ES-I3 (cell line): ENCODE measurements around the gene CEACAM19.

Source experiments
- H3K36me3 ChIP-seq: 2 replicates; pipeline ENCODE4 v1.6.1; 2013; ENCODE audit warnings: mild to moderate bottlenecking, low read length, control low read depth, moderate library complexity; ENCODE audit not compliant: insufficient read depth
- H3K4me1 ChIP-seq: 2 replicates; pipeline ENCODE4 v1.6.1; 2013; ENCODE audit warnings: mild to moderate bottlenecking, control low read depth, low read length; ENCODE audit not compliant: insufficient read depth
- H3K9ac ChIP-seq: 2 replicates; pipeline ENCODE4 v1.6.1; 2013; ENCODE audit warnings: low read depth, mild to moderate bottlenecking, low read length, moderate library complexity
- H3K9me3 ChIP-seq: 2 replicates; pipeline ENCODE4 v1.6.1; 2013; ENCODE audit warnings: mild to moderate bottlenecking, low read length, moderate library complexity; ENCODE audit not compliant: control insufficient read depth, insufficient read depth

Gene CEACAM19

DNA sequence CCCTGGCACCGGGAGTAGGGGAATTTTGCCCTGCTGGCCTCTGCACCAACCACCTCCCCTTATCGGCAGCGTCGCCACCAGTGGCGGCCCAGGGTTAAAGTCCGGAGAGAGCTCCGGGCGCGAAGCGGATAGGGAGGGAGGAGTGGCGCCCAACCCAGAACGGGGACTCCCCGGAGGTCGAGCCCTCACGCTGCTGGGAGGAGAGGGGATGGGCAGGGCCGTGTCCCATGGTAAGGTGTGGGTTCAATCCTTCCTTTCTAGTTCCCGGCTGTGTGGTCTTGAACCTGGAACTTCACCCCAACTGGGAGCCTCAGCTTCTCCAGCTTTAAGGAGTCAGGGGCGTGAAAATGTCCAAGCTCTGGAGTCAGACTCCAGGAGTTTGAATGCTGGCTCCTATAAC lies 54.0 kb downstream of the CEACAM19 start:
- no peaks in the 10 kb centered on the region for H3K9me3 ChIP-seq
- no peak overlapping the region for H3K9ac ChIP-seq
- no peaks in the 10 kb centered on the region for H3K36me3 ChIP-seq
- peaks cover 8% of the 10 kb centered on the region for H3K4me1 ChIP-seq

DNA sequence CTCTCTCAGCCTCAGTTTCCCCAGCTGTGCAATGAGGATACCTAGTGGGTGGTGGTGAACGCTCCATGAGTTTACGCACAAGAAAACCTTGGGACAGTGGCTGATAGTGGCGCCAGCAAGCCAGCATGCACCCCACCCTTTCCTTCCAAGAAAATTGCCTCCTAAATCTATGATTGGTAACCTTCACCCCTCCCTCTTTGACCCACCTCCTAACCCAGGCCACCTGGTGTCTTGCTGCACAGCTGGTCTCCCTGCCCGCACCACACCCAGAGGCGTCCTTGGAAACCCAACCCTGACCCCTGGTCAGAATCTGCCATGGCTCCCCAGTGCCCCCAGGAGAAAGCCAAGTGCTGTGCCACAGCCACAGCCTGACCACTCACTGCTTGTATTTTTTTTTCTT lies 54.4 kb downstream of the CEACAM19 start:
- Histone ChIP-seq H3K36me3 (no peaks in the 10 kb centered on the region), H3K9me3 (no peaks in the 10 kb centered on the region), H3K4me1 (peaks cover 6% of the 10 kb centered on the region), H3K9ac (no peak overlapping the region)

DNA sequence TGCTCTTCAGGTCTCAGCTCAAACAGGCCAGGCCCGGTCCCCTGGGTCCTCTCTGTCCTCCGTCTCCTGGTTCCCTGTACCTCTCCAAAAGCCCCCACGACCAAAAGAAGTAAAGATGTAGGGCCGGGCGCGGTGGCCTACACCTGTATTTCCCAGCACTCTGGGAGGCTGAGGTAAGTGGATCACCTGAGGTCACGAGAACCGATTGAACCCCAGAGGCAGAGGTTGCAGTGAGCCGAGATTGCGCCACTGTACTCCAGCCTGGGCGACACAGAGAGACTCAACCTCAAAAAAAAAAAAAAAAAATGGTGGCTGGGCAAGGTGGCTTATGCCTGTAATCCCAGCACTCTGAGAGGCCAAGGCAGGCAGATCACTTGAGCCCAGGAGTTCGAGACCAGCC lies 55.2 kb downstream of the CEACAM19 start:
- Histone ChIP-seq H3K9ac (no peak overlapping the region), H3K4me1 (peaks cover 2% of the 10 kb centered on the region; the same call in 1 of the 2 replicates), H3K9me3 (no peaks in the 10 kb centered on the region), H3K36me3 (no peaks in the 10 kb centered on the region)

DNA sequence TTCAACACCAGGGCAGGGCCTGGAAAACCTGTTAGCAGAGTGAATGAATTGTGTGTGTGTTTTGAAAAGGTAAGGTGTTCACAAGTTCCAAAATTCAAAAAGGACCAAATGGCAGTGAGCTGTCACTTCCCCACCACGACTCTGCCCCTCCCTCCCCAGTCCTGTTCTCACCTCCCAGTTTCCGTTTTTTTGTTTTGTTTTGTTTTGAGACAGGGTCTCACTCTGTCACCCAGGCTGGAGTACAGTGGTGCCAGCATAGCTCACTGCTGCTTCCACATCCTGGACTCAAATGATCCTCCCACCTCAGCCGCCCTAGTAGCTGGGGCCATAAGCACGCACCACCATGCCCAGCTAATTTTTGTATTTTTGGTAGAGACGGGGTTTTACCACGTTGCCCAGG lies 56.9 kb downstream of the CEACAM19 start:
- H3K9me3 ChIP-seq: no peaks in the 10 kb centered on the region
- no peak overlapping the region for H3K9ac ChIP-seq
- no peaks in the 10 kb centered on the region; the same call in 1 of the 2 replicates for H3K4me1 ChIP-seq
- H3K36me3 ChIP-seq: no peaks in the 10 kb centered on the region

DNA sequence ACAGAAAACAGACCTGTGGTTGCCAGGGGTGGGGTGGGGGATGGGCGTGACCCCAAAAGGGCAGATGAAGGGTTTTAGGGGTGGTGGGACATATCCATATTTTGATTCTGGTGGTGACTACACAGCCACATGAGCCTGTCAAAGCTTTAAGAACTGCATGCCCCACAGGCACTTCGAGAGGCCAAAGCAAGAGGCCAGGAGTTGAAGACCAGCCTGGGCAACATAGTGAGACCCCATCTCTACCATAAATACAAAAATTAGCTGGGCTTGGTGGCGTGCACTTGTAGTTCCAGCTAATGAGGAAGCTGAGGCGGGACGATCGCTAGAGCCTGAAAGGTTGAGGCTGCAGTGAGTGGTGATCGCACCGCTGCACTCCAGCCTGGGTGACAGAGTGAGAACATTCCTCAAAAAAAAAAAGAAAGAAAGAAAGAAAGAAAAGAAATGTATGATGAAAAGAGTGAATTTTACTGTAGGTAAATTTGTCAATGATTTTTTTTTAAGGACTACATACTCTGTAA lies 58.3 kb downstream of the CEACAM19 start:
- H3K36me3 ChIP-seq: no peaks in the 10 kb centered on the region
- H3K9ac ChIP-seq: no peak overlapping the region
- no peaks in the 10 kb centered on the region; the same call in 1 of the 2 replicates for H3K4me1 ChIP-seq
- no peaks in the 10 kb centered on the region for H3K9me3 ChIP-seq

DNA sequence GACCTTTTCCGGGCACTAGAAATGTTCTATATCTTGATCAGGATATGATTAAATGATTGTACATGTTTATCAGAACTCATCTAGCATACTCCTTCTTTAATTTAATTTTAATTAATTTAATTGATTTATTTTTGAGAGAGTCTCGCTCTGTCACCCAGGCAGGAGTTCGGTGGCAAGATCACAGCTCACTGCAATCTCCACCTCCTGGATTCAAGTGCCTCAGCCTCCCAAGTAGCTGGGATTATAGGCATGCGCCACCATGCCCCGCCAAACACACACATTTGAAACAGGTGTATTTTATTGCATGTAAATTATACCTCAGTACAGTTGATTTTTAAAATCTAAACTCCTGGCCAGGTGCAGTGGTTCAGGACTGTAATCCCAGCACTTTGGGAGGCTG lies 59.8 kb downstream of the CEACAM19 start:
- H3K9ac ChIP-seq: no peak overlapping the region
- no peaks in the 10 kb centered on the region for H3K4me1 ChIP-seq
- no peaks in the 10 kb centered on the region for H3K36me3 ChIP-seq
- H3K9me3 ChIP-seq: no peaks in the 10 kb centered on the region

DNA sequence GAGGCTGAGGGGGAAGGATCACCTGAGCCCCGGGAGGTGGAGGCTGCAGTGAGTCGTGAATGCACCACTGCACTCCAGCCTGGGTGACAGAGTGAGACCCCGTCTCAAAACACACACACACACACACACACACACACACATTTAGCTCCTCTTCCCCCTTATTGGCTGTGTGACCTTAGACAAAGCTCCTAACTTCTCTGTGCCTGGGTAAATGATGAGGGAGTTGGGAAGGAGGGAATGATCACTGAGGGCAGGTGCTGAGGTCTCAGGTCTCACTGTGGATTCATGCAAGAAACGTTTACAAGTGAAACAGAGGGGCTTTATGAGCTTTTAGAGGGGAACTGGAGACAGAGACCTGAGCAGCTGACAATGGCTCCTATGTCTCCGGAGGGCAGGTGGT lies 60.3 kb downstream of the CEACAM19 start:
- Histone ChIP-seq H3K9ac (no peak overlapping the region), H3K9me3 (no peaks in the 10 kb centered on the region), H3K36me3 (no peaks in the 10 kb centered on the region), H3K4me1 (no peaks in the 10 kb centered on the region)

DNA sequence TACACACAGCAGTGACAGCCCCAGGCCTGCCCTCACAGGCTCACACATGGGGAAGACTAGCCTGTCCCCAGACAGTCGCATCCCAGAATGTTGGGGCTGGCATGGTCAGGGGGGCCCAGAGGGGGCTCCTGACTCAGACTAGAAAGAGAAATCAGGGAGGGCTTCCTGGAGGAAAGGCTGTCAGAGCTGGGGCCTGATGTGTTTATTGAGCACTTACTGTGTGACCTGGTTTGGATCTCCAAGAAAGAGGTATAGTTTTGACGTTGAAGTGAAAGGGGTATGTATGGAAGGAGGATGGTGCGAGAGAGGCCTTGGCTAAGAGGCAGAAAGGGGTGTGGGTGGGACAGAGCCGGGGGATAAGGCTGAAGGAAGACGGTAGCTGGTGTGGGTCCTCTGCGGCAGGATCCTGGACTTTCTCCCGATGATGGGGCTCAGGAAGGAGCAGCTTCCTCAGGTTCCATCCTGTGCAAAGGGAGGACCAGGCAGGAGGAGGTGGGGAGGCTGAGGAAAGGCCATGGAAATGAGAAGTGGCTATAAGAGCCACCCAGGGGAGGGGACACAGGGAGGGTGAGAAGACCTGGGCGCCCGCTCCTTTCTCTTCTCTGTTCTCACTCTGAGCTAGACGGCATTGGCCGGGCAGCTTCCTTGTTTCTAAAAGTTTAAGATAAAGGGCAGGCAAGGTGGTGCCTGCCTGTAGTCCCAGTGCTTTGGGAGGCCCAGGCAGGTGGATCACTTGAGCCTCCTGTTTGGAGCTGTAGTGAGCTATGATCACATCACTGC lies 61.1 kb downstream of the CEACAM19 start:
- Histone ChIP-seq H3K36me3 (no peaks in the 10 kb centered on the region), H3K9ac (no peak overlapping the region), H3K4me1 (no peaks in the 10 kb centered on the region; the same call in 1 of the 2 replicates), H3K9me3 (no peaks in the 10 kb centered on the region)
